ENCODE data around the gene TMEM135.
"Not testable (repeated sequence)": the region's sequence is repeated elsewhere in the genome, so short reads cannot be mapped to it uniquely, and the experiment has no call there.

Gene TMEM135

DNA sequence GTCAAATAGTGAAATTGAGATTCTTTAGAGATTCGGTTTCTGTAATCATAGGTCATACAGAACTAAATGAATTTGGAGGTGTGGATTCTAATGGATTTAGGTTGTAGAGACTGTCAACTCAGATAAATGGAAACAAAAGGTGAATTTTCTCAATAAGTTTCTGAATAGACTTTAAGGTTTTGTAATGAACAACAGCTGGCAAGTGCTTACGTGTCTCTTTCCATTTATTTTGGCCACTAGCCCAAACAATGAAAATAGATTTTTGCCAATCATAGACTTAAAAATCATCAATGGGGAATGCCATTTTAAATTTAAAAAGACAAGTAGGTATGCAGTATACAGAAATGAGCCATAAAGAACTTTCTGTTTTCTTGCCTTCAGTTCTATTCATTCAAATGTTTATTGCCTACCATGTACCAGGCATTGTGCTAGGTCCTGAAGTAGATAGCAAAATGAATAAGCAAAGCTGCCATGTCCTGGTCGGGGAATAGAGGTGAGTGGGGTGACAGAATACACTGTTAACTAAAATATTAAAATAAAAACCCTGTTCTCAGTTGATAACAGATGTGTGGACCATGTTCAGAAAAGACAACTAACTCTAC lies 16.9 kb upstream of the TMEM135 start:
- DNase-seq: no peak

DNA sequence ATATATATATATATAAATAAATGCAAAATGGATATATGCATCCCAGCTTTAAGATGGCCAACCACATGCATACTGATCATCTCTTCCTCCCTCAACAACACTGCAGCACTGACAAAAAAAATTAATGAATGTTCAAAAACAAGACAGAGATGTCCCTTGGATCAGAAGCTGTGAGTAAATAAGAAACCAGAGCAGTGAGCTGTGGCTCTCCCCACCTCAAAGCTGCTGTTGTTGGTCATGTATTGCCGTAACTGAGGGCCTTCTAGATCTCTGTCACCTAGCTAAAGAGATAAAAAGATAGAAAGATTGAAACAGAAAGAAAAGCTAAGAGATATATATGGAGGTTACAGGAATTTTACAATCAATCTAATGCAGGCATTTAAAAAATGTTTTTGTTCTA lies 15.5 kb upstream of the TMEM135 start:
- no peak for DNase-seq

- DNase-seq: no peak
Measured at GRCh38 chr11:87022738-87023137, 15.0 kb upstream of the TMEM135 start.

DNA sequence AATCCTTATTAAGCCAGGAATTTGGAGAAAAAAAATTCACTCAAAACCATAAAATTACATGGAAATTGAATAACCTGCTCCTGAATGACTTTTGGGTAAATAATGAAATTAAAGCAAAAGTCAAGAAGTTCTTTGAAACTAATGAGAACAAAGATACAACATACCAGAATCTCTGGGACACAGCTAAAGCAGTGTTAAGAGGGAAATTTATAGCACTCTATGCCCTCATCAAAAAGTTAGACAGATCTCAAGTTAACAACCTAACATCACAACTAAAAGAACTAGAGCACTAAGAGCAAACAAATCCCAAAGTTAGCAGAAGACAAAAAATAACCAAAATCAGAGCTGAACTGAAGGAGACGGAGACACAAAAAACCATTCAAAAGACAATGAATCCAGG lies 11.3 kb upstream of the TMEM135 start:
- not testable (repeated sequence) for DNase-seq

DNA sequence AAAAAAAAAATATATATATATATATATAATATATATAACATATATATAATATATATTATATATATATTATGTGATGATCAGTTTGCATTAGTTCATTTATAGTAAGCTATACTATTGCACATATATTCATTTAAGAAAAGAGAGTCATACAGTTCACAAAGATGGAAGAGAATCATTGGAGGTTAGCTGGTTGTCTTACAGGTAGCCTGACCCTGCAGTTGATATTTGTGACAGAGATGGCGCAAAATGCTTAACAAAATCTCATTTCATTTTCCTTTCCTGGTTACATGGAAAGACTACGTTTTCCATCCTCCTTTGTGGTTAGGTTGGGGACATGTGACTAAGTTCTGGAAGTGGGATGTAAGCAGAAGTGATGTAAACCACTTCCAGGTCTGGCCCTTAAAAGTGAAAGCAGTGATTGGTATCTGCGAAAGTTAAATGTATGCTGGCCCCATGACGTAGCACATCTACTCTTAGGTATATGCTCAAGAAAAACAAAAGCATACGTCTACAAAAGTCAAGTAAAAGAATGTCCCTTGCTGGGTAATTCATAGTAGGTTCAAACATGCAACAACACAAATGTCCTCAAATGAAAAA lies 7.2 kb upstream of the TMEM135 start:
- no peak for DNase-seq

DNA sequence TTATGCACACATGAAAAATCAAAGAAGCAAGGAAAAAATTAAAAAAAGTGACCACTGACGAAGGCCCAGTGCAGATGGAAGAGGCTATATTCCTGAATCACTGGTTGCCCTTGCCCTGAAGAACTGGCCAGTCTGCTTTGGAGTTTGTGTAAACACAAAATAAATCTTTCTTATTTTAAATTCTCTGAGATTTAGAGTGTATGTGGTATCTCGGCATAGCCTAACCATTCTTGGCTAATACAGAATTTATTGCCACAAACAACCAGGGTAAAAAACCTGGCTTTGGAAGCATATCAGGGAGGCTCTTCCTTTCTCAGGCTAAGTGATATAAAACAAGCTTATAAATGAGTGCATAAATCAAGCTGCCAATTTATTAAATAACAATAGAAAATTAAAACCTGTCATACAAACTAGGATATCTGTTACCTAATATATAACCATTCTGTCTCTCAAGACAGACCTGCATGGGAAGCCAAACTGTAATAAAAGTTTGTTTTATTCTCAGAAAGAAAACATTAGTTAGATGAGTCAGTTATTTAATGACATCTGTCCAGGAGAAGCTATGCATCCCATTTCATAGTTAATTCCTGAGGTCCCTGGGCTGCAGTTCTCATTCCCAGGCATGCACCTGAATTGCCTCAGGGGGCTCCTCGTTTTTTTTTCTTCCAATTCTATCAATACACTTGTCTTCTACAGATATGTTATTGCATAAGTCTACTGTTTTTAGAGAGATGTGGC lies 6.1 kb upstream of the TMEM135 start:
- DNase-seq: no peak

GRCh38 chr11:87033561-87033960 lies 4.2 kb upstream of the TMEM135 start:
- DNase-seq: no peak

- DNase-seq: no peak
Measured at GRCh38 chr11:87035976-87036583, 1.7 kb upstream of the TMEM135 start.

GRCh38 chr11:87036756-87037449 lies 831 bp upstream of the TMEM135 start:
- DNase-seq: no peak

DNA sequence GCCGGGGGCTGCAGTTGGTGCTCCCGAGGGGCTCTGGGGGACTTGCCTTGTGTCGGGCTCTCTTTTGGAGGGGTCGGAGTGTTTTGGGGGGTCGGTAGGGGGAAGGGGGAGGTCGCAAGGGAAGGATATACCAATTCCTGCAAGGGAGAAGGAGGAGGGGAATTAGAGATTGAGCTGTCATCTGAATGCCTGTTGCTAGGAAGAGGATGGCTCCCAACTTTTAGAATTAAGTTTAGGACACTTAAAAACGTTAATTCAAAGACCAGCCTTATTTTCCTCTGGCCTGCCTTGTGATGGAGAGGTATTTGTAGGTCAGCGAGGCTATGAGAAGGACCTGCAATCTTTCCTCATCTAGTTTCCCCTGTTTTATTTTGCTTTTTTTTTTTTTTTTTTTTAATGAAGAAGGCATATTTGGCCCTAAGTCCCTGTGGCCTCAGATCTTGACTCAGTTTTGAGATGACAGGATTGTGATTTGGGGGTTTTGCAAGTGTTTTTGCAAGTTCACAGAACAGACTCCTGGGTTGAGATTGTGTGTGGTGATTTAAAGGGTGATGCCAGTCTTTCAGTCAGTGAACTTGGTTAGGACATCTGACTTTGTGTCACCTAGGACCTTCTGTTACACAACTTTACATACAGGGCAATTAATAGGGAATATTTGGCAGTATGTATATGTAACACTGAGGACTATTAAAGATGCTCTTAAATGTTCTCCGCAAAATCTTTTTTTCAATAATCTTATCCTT lies 672 bp downstream of the TMEM135 start:
- DNase-seq: no peak

GRCh38 chr11:87039371-87039770 lies 1.6 kb downstream of the TMEM135 start:
- DNase-seq: no peak

GRCh38 chr11:87043894-87044293 lies 6.2 kb downstream of the TMEM135 start:
- no peak for DNase-seq

DNA sequence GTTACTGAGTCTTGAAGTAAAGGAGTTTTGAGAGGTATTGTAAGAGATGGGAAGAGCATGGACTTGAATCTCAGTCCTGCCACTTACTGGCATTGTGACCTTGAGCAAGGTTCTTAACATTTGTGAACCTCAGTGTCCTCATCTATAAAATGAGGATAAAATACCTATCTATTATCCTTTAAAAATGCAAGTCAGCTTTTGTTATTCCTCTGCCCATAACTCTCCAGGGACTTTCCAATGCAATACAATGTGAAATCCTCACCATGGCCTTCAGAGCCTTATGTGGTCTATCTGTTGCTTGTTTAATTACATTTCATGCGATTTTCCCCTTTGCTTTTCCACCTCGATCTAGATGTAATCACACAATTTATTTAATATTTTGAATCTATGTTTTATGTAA lies 9.1 kb downstream of the TMEM135 start:
- DNase-seq: no peak

DNA sequence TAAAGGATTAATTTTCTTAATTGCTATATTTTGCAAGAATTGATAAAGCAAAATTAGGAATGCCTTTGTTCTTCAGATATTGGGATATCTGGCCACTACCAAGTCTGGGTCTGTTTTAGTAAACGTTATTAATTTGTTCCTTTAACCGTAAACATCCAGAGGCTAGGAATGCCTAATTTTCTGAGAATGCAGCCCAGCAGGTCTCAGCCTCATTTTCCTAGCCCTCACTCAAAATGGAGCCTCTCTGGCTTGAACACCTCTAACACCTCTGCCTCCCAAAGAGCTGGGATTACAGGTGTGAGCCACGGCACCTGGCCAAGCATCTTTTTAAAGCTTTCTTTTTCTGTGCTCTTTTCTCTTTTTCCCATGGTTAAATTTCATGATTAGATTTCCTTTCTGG lies 18.4 kb downstream of the TMEM135 start:
- DNase-seq: no peak

DNA sequence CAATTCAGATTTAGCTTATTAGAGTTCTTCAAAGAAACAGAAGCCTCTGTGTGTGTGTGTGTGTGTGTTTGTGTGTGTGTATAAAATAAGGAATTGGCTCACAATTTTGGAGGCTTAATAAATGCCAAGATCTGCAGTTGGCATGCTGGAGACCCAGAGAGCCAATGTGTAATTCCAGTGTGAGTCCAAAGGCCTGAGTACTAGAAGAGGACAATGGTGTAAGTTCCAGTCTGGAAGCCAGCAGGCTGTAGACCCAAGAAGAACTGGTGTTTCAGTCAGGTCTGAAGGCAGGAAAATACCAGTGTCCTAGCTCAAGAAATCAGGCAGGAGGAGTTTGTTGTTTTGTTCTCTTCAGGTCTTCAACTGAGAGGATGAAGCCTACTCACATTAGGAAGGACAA lies 20.0 kb downstream of the TMEM135 start:
- no peak for DNase-seq

DNA sequence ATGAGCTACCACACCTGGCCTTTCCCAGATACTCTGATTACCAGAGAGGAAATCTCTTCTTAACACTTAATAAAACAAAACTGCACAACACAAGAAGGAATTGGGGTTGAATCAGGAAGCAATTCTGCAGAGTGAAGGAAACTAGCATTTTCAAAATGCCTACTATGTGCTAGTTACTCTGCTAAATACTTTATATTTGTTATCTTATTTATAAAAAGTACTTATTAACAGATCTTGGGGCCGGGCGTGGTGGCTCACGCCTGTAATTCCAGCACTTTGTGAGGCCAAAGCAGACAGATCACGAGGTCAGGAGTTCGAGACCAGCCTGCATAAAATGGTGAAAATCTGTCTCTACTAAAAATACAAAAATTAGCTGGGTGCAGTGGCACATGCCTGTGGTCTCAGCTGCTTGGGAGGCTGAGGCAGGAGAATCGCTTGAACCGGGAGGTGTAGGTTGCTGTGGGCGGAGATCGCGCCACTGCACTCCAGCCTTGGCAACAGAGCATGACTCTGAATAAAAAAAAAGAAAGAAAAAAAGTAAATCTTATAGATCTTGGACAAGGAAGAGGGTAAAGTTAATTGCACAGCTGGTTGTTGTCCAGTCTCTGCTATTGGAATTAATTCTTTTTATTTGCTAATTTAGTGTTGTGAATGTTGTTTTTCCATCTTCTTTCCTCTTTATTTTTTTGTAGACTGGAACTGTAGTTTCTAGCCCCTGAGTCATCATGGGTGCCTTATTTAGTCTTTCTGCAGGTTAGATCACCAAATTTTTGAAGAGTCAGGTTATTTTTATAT lies 22.1 kb downstream of the TMEM135 start:
- no peak for DNase-seq

DNA sequence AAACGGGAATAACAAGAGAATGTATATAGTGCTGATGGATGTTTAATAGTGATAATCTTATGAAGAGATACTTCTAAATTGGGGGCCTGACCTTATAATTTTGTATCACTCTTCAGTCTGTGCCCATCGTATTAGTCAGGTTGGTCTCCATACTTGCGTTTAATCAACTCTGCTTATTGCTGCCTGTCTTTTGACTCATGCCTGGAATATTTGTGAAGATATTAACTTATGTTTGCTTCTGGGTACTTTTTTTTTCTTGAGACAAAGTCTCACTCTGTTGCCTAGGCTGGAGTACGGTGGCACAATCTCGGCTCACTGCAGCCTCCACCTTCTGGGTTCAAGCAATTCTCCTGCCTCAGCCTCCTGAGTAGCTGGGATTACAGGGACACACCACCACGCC lies 24.0 kb downstream of the TMEM135 start:
- DNase-seq: no peak

- no peak for DNase-seq
Measured at GRCh38 chr11:87063982-87064381, 26.2 kb downstream of the TMEM135 start.

DNA sequence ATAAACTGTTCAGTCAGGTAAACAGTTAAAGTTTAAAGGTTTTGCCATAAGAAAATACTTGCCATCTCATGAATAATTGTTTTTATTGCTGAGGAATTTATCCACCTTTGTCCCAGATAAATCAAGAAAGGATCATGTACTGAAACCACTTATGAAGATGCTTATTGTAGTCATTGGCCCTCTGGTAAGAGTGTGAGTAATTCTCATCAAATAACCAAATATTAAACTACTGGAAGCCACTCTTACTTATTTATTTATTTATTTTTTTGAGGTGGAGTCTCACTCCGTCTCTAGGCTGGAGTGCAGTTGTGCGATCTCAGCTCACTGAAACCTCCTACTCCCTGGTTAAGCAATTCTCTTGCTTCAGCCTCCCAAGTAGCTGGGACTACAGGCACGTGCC lies 35.1 kb downstream of the TMEM135 start:
- DNase-seq: no peak

DNA sequence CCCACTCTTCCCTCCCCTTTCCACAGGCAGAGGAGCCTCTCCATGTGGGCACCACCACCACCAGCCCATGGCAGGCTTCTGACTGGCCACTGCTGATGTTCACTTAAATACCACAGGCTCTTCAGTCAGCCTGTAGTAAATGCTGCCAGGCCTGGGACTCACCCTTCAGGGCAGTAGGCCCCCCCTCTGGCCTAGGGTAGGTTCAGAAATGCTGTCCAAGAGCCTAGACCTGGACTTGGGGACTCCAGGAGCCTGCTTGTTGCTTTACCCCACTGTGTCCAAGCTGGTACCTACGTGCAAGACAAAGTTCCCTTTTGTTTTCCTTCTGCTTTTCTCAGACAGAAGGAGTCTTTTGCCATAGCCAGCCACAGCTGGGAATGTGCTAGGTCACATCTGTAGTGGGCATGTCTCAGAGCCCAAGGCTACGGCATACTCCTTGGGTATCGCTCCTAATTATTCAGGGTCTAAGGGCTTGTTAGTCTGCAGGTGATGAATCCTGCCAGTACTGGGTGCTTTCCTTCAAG lies 38.6 kb downstream of the TMEM135 start:
- no peak for DNase-seq

GRCh38 chr11:87076874-87077429 lies 39.2 kb downstream of the TMEM135 start:
- no peak for DNase-seq

All from NCI-H2227 treated with DMSO at 0.1 percent for 48 hours (cell line).